HG02884 (cell line): Measurements from ENCODE around the gene ALLC.
"Not testable (repeated sequence)": the region's sequence is repeated elsewhere in the genome, so short reads cannot be mapped to it uniquely, and the experiment has no call there.

ENCODE experiments used
- ATAC-seq: cut with Tn5 transposase; IDR thresholded peaks from one replicate; pipeline ENCODE4 v1.9.1; 2021; ENCODE audit warnings: mild to moderate bottlenecking, moderate library complexity; ENCODE audit not compliant: unreplicated experiment

The ALLC gene

DNA sequence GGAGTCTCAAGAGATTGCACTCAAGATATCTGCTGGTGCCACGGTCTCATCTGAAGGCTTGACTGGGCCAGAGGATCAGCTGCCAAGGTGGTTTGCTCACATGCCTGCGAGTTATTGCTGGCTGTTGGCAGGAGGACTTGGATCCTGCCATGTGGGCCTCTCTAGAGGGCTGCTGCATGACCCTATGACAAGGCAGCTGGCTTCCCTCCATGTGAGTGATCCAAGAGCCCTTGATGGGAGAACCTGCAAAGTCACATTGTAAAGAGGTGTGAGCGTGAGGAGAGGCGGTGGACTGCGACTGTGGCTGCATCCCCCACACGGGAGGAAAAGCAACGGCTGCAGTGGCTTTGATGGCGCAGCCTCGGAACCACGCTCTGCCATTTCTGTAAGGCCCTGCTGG lies 4.0 kb upstream of the ALLC start:
- ATAC-seq: no peak

DNA sequence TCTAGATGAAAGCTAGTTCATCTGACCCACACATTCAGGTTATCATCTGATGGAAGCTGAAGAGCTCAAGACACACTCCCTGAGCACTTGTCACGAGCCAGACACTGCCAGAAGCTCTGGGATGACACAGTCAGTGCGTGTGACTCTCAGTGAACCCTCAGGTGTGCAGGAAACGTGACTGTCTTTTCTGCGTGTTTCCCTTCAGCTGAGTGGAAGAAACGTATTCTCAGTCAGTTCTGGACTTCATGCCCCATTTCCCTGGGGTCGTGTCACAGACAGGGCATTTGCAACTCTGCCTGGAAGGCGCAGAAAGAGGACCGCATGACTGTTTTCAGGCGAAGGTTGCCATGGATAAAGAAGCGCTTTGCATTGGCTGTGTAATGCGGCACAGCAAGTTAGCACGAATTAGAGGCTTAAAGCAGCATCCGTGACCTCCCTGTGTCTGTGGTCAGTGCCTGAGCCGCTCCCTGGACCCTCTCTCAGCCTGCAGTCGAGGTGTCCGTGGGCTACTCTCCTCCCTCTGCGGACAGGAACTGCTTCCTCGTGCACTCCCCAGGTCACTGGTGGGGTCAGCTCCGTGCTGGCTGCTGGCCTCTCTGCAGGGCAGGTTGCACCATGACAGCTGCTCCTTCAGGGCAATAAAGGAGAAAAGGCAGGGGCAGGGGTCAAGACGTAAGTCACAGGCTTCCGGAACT lies 3.3 kb upstream of the ALLC start:
- no peak for ATAC-seq

DNA sequence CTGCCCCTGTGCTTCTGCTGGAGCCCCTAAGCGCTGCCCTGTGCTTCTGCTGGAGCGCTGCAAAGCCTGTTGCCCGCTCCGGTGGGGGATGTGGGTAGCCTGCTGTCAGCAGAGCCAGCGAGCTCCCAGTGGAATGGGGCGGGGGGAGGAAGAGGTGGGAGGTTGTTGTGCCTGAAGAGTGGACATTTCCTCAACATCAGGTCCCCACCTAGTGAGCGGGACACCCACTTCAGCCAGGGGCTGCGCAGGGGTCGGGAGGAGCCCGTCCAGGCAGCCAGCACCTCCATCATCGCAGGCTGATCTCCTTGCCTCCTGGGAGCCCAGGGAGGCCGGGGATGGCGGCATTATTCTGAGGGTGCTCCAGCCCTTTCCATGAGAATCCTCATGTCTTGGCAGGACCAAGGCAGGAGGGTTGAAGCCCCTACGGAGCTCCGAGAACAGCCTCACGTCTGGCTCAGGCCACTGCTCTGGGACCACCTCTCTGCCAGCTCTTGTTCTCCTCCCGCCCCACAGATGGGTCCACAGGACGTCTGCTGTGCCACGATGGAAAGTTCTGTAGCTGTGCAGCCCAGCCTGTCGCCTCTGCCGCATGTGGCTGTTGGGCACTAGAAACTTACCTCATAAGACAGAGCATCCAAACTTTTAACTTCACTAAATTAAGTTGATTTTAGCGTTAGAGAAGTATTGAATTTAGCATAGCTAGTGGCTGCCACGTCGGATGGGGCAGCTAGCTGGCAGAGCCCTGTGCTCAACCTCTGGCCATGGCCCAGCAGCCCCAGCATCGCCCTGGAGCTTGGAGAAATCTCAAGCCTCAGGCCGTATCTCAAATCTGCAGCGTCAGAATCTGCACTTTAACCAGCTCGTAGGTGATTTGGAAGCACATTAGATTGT lies 1.9 kb upstream of the ALLC start:
- ATAC-seq: no peak

DNA sequence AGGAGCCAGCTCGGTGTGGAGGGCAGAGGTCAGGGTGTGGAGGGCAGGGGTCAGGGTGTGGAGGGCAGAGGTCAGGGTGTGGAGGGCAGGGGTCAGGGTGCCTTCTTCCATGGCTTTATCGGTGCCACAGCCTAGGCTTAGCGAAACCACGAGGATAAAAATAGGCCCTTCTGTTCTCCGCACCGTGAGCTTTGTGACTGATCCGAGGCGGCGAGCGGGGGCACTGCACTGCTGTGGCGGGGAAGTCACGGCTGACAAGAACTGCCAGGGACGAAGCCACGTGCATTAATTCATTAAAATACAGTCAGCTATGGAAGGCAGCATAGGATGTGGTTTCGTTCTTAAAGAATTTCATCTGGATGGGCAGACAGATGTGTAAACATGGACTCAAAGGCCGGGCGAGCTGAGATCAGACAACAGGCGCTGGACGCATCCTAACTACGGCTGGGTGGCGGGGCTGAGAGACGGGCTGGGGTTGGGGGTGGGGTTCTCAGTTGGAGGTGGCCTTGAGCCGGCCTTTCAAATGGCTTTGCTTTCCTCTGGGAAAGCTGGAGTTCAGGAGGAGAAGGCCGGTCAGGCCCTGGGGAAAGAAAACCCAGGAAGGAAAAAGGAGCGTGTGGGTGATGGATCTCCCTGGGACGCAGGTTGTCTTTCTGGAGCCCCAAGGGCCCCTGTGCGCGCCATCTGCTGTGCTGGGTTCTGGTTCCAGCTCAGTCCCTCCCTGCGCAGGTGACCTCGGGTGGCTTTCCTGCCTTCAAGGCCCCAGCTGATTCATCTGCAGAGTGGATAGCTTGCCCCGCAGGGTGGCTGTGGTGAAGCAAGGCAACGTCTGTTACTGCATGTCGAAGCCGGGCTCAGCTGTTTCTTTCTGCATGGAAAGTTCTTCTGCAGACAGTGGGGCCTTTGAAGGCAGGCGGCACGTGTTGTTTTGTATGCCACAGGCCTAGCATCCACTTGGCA lies 958 bp upstream of the ALLC start:
- ATAC-seq: no peak

DNA sequence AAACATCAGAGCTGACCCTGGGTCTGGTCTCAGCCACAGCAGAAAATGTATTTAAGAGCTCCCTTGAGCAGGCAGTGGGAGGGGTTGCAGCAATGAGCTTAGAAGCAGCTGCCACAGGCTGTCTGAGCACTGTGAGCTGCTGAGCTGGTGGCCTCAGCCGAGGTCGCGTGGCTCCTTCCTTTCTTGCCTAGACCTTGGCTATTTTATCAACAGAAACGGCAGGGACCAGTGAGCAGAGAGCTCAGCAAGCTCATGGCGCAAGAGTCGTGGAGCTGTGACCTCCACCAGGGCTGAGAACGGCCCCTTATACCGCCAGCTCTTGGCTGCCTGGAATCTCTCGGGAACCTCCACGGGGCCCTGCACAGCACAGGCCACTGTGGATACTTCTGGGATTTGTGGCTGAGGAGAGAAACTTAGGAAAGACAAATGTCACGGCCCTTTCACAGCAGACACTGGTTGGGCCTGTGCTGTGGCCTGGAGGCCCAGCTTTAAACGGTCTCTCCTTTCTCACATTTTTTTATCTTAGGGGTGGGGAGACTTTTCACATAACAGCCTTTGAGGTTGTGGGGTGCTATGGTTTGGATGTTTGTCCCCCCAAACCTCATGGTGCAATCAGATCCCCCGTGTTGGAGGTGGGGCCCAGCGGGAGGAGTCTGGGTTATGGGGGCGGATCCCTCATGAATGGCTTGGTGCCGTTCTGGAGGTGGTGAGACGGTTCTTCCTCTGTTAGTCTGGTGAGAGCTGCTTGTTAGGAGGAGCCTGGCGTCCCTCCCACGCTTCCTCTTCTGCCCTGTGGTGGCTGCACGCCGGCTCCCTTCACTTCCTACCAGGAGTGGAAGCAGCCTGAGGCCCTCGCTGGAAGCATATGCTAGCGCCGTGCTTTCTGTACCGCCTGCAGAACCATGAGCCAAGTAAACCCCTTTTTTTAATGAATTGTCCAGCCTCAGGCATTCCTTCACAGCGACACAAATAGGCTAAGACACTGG lies 1.7 kb downstream of the ALLC start:
- no peak for ATAC-seq

DNA sequence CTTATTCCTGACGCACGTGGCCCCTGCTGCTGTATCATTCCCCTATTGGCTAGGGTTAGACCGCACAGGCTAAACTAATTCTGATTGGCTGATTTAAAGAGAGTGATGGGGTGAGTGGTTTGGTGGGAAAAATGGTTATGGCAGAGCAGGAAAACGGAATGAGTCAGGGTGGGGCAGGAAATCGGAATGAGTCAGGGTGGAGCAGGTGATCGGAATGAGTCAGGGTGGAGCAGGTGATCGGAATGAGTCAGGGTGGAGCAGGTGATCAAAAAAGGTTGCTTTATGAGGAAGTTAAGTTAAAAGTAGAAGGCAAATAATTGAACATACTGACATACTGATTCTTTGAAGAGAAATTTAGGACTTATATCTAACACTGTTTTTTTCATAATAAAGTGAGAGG lies 2.6 kb downstream of the ALLC start:
- not testable (repeated sequence) for ATAC-seq

DNA sequence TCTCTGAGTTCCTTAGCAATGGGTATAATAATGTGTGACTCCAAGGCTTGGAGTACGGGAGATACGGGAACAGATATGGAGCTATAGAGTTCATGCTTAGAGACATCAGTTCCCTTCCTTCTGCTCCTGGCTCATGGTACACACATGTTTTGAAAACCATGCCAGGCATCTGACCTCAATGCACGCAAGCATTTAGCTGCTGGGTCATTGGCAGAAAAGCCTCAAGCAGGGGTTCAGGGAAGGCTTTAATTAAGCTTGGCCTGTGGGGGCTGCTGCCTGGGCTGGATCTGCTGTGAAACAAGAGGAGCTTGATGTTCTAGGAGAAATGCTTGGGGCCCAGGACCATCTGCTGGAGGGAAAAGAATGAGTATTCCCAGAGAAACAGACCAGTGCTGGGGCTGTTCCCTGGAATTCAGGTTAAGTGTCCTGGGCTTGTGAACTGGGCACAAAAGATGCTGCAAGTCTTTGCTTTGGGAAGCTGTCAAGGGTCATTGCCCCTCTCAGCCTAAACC lies 3.2 kb downstream of the ALLC start:
- no peak for ATAC-seq

DNA sequence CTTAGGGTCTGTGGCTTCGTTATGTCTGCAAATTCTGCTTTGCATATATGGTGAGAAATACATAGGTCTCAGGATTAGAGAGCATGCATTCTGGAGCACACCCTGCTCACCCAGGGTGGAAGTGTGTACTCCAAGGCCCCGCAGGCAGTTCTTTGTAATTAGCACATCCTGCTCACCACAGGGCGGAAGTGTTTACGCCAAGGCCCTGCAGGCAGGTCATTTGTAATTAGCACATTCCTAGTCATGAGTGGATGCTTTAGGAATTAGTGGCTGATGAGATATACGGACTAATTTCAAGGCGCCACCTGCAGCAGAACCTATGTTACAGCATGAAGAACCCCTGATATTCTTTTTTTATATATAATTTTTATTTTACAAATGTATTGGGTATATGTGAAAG lies 4.2 kb downstream of the ALLC start:
- ATAC-seq: no peak

DNA sequence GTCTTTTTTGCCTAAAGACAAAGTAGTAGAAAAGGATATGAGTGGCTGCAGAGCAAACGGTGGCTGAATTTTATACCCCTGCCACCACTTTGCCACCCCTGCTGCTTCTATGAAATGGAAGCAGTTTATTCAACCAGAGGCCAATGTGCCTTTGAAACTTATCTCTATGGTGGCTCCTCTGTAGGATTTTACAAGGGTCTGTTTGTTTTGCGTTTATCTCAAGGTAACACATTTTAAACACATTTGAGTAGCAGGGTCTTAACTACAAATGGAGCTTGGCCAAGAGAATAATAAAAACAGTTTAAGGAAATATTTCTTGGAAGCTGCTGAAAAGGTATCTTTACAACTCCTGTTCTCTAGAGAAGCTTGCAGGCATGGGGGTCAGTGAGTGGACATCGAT lies 6.1 kb downstream of the ALLC start:
- ATAC-seq: no peak

DNA sequence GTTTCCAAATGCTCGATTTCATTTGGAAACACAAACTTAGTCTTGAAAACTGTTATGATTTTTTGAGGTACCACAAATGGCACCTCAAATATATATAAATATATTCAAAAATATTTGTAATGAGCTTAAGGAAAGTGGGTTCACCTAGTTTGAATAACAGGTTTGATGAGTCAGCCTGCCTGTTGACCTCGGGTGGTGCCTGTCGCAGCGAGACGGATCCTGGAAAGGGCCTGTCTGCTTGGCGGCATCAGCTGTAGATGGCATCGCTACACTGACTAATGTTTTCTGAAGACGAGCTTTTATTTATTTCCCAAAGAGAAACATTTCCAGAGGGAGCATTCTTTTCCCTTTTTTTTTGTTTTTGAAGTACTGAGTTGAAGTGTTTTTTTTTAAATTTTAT lies 6.9 kb downstream of the ALLC start:
- ATAC-seq: no peak

DNA sequence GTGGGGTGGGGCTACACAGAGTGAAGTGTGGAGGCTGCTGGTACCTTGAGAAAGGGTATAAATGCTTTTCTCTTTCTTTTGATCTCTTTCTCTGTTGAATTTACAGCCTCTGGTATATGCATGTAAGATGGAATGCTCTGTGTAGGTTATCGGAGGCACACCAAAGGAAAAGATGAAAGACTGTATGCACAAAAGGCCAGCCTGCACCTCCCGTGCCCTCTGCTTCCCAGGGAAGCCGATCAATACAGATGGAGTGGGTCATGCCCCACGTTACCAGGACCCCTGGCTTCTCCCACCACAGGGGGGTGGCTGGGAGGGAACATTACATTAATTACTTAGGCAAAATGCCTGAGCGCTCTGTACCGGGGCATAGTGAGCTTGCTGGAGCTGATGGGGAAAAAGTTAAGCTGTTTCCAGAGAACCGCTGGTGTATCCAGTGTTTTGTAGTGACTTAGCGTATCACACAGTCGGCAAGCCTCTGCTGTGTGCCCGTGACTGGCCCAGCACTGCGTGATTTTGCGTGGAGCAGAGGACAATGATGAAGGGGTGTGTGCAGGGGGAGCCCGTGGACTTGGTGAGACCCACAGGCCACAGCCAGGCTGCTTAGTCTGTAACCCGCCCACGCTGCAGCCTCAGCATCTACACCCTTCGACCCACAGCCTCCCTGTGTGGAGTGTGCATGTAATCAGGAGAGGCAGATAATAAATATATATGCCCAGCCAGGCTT lies 8.0 kb downstream of the ALLC start:
- ATAC-seq: no peak

DNA sequence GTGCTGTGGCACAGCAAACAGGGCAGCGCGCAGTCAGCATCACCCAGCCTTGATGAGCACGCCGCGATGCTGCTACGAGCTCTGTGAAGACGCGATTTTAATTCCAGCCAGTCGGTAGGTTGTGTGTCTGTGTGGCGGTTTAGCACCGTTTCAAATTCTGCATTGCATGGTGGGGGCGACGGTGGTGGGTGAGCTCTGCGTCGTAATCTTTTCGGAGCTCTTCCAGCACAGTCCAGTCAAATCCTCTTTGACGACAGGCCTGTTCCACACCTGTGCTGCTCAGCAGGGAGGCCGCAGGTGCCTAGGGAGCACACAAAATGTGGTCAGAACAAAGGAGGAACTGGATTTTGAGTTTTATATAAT lies 8.6 kb downstream of the ALLC start:
- no peak for ATAC-seq

DNA sequence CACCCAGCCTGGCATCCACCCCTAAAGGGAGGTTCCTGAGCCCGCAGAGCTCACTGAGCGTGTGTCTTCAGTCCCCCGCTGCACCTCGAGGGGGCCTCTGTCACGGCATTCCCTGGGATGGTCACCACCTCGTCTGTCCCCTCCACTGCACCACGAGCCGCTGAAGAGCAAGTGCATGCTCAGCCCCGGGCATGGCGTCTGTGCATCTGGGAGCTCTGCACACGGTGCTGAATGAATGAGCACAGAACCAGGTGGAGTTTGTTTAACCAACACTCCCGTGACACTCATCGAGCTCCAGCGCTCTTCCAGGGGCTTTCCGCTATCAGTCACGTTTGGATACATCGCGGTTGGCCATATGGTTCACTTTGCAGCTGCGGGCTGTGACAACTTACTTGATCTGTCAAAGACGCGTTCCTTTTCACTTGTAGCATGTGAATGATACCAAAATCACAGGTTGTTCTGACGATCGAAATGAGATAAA lies 9.2 kb downstream of the ALLC start:
- no peak for ATAC-seq

DNA sequence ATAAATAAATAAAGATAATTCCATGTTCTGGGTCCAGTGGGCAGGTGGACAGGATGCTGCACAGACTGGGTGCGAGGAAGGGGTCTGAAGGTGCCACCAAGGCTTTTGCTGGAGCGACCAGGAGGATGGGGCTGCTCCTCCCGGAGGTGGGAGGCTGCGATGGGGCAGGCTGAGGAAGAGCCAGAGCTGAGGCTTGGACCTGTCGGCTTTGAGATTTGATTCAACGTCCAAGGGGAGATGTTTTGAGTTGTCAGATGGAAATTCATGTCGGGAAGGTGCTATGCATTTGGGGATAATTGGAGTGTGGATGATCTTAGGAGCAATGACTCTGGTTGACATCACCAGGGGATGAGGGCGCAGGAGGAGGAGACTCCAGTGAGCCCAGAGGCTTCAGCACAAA lies 11.7 kb downstream of the ALLC start:
- ATAC-seq: no peak

DNA sequence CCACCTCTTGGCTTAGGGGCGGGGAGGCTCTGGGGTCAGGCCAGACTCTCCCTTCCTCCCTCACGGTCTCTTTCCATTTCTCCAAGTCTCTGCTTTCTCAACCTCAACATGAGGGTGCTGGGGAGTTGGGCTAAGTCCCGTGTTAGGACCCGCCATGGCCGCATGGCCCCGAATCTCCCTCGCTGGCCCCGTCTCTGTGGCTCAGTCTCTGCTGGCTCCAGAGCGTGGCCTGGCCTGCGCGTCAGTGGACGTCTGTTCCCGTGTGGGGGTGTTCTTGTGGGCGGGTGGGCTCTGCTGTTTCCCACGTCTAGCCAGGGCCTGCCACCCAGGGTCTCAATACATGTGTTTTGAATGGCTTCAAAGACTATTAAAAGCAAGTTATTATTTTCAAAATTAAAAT lies 12.4 kb downstream of the ALLC start:
- no peak for ATAC-seq

DNA sequence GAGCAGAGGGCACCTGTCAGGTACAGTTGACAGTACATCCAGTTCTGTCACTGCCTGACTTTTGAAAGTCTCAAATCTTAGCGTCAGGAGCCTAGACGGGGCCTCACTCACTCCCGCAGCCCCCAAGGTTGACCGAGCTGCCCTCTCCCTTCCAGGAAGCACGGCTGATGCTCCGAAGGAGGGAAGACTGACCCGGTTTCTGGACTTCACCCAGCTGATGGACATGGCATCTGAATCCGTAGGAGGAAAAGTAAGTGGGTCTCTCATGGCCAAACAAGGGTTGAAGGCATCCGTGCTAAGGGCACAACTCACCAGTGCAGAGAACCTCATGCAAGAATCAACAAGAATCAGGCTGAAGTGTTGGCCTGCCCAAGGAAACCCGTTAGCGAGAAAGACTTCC lies 12.9 kb downstream of the ALLC start:
- ATAC-seq: no peak

DNA sequence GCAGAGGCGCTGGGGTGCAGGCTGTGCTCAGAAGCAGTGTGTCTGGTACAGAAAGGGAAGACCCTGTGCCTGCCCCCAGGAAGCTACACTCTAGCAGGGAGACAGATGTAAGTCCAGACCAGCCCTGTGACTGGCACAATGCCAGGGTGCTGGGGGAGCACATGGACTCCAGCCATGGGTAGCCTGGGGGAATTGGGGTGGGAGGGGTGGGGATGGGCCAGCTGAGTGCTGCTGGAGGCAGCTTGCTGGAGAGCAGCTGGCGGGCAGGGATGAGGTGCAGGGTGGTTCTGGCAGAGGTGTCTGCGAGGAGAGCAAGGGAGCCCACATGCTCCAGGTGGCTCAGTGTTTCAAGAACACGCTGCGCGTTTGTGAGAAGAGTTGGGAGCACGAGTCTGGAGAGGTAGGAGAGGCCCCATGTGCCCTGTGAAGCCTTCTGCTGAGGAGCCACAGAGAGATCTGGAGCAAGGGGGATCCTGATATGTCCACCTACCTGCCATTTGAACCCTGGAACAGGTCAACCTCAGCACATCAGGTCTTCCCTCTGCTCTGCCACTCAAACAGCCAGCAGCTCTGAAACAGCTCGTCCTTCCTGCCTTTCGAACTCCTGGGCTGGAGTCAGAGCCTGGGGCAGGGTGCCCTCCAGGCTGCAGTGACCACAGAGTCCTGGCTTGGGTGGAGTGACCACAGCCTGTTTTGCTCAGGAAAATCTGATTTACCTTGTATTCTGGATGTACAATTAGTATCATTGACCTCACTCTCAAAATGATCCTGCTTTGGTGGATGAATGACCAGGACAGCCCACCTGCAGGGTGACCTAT lies 15.1 kb downstream of the ALLC start:
- ATAC-seq: no peak
